ENCODE data around the gene ZMYM2. TPM values are rescaled to one million over a fixed set of nuclear protein-coding genes. Genes with fewer than 3 reads are reported as not detected.

Gene ZMYM2
- total RNA-seq, 2 donors from 2014 or later = 94.2 to 102 TPM

GRCh38 chr13:20080377-20081164 lies 122.0 kb downstream of the ZMYM2 start:
- no peaks in the 10 kb centered on the region for H3K27me3 ChIP-seq (replicated peaks; ENCODE audit: insufficient read depth)
- no peaks in the 10 kb centered on the region for H3K9me3 ChIP-seq
- no peaks in the 10 kb centered on the region for H3K4me1 ChIP-seq (ENCODE audit: control insufficient read depth in 1 of 2, low read depth in 2 of 2)
- no peak for TF ChIP-seq CTCF (IDR thresholded peaks at IDR 0.05)
- H3K27ac ChIP-seq = no peak overlapping the region
- H3K4me3 ChIP-seq = no peak overlapping the region
- no peak for DNase-seq (ENCODE audit: low spot score)
- no peak for ATAC-seq (ENCODE audit: insufficient number of reproducible peaks, low FRiP score, low read depth)
- peaks cover 8% of the 10 kb centered on the region for H3K36me3 ChIP-seq

- H3K27ac ChIP-seq = no peak overlapping the region
- H3K27me3 ChIP-seq (replicated peaks; ENCODE audit: insufficient read depth) = no peaks in the 10 kb centered on the region
- no peak for TF ChIP-seq CTCF (IDR thresholded peaks at IDR 0.05)
- no peak for DNase-seq (ENCODE audit: low spot score)
- ATAC-seq (ENCODE audit: insufficient number of reproducible peaks, low FRiP score, low read depth) = no peak
- H3K4me3 ChIP-seq = no peak overlapping the region
- H3K36me3 ChIP-seq = peaks cover 8% of the 10 kb centered on the region
- no peaks in the 10 kb centered on the region for H3K4me1 ChIP-seq (ENCODE audit: control insufficient read depth in 1 of 2, low read depth in 2 of 2)
- H3K9me3 ChIP-seq = no peaks in the 10 kb centered on the region
Measured at GRCh38 chr13:20090349-20090748, 131.8 kb downstream of the ZMYM2 start.

GRCh38 chr13:20093951-20094350 lies 135.4 kb downstream of the ZMYM2 start:
- no peak for ATAC-seq (ENCODE audit: insufficient number of reproducible peaks, low FRiP score, low read depth)

GRCh38 chr13:20099319-20099718 lies 140.8 kb downstream of the ZMYM2 start:
- H3K27ac ChIP-seq = no peak overlapping the region
- H3K9me3 ChIP-seq = no peaks in the 10 kb centered on the region
- no peaks in the 10 kb centered on the region for H3K4me1 ChIP-seq (ENCODE audit: control insufficient read depth in 1 of 2, low read depth in 2 of 2)
- no peak for TF ChIP-seq CTCF (IDR thresholded peaks at IDR 0.05)
- no peak for DNase-seq (ENCODE audit: low spot score)
- H3K36me3 ChIP-seq = no peaks in the 10 kb centered on the region
- H3K4me3 ChIP-seq = no peak overlapping the region
- H3K27me3 ChIP-seq (replicated peaks; ENCODE audit: insufficient read depth) = no peaks in the 10 kb centered on the region
- ATAC-seq (ENCODE audit: insufficient number of reproducible peaks, low FRiP score, low read depth) = no peak

More at GRCh38 chr13:20093951-20094350, 135.4 kb downstream of the ZMYM2 start:
- H3K27me3 ChIP-seq (replicated peaks; ENCODE audit: insufficient read depth) = no peaks in the 10 kb centered on the region
- no peak for DNase-seq (ENCODE audit: low spot score)
- no peaks in the 10 kb centered on the region for H3K36me3 ChIP-seq
- TF ChIP-seq CTCF (IDR thresholded peaks at IDR 0.05) = no peak
- H3K9me3 ChIP-seq = no peaks in the 10 kb centered on the region
- no peaks in the 10 kb centered on the region for H3K4me1 ChIP-seq (ENCODE audit: control insufficient read depth in 1 of 2, low read depth in 2 of 2)
- no peak overlapping the region for H3K27ac ChIP-seq
- no peak overlapping the region for H3K4me3 ChIP-seq

GRCh38 chr13:20101467-20102316 lies 143.2 kb downstream of the ZMYM2 start:
- Histone ChIP-seq H3K36me3 (no peaks in the 10 kb centered on the region), H3K27me3 (replicated peaks; ENCODE audit: insufficient read depth) (no peaks in the 10 kb centered on the region), H3K9me3 (no peaks in the 10 kb centered on the region), H3K4me1 (ENCODE audit: control insufficient read depth in 1 of 2, low read depth in 2 of 2) (peaks cover 0 to 7% of the 10 kb centered on the region in 2 donors), H3K27ac (no peak overlapping the region), H3K4me3 (no peak overlapping the region)
- no peak for TF ChIP-seq CTCF (IDR thresholded peaks at IDR 0.05)
- no peak for DNase-seq (ENCODE audit: low spot score)
- no peak for ATAC-seq (ENCODE audit: insufficient number of reproducible peaks, low FRiP score, low read depth)
